Liver (tissue), 9 donors: Measurements from ENCODE around the gene MGAT5. TPM values are rescaled to one million over a fixed set of nuclear protein-coding genes. Genes with fewer than 3 reads are reported as not detected.

Source experiments
- DNase-seq: peaks from one replicate; pipeline ENCODE4 v3.0.0-alpha.2; 2017; ENCODE audit warnings: low spot score
- H3K27ac ChIP-seq, 2 donors: one replicate each; pipeline ENCODE4 v1.7.0; 2013; ENCODE audit warnings: inconsistent platforms in 2 of 2, low read length in 2 of 2, control low read depth in 1 of 2, low read depth in 1 of 2, mild to moderate bottlenecking in 1 of 2
- H3K27me3 ChIP-seq, 4 donors: one replicate each; pipeline versions ENCODE4 v1.6.1 to v1.7.0; 2013; ENCODE audit warnings: low read length in 3 of 4, inconsistent platforms in 1 of 4, mild to moderate bottlenecking in 1 of 4, moderate library complexity in 1 of 4; ENCODE audit not compliant: control insufficient read depth in 4 of 4, insufficient read depth in 4 of 4
- H3K36me3 ChIP-seq, 4 donors: one replicate each; pipeline versions ENCODE4 v1.6.1 to v1.7.0; 2013; ENCODE audit warnings: low read length in 3 of 4, mild to moderate bottlenecking in 3 of 4, low read depth in 1 of 4, moderate library complexity in 1 of 4; ENCODE audit not compliant: control insufficient read depth in 4 of 4, insufficient read depth in 3 of 4
- H3K4me1 ChIP-seq, 4 donors: one replicate each; pipeline versions ENCODE4 v1.6.1 to v1.7.0; 2013; ENCODE audit warnings: low read length in 3 of 4, mild to moderate bottlenecking in 3 of 4, moderate library complexity in 1 of 4; ENCODE audit not compliant: control insufficient read depth in 4 of 4, insufficient read depth in 4 of 4
- H3K4me3 ChIP-seq, 3 donors: one replicate each; pipeline versions ENCODE4 v1.6.1 to v1.7.0; 2013; ENCODE audit warnings: low read length in 3 of 3, control low read depth in 1 of 3, low read depth in 1 of 3, mild to moderate bottlenecking in 1 of 3
- H3K9ac ChIP-seq, 2 donors: one replicate each; pipeline ENCODE4 v1.7.0; 2013; ENCODE audit warnings: low read length in 2 of 2, mild to moderate bottlenecking in 2 of 2, moderate library complexity in 2 of 2, control low read depth in 1 of 2, low read depth in 1 of 2
- H3K9me3 ChIP-seq, 4 donors: one replicate each; pipeline versions ENCODE4 v1.6.1 to v1.7.0; 2013; ENCODE audit warnings: low read length in 3 of 4; ENCODE audit not compliant: control insufficient read depth in 4 of 4
- EGR1 ChIP-seq, 2 donors: IDR thresholded peaks; 2 replicates each; pipeline ENCODE4 v1.6.1; 2016 to 2018; ENCODE audit warnings: antibody characterized with exemption in 2 of 2, low read depth in 2 of 2
- FOXA1 ChIP-seq: IDR thresholded peaks from 2 replicates; pipeline ENCODE4 v1.6.1; 2016; ENCODE audit warnings: antibody characterized with exemption
- FOXA2 ChIP-seq: IDR thresholded peaks from 2 replicates; pipeline ENCODE4 v1.6.1; 2016; ENCODE audit warnings: antibody characterized with exemption
- GABPA ChIP-seq, 2 donors: IDR thresholded peaks in 1 of 2; conservative IDR thresholded peaks in 1 of 2; 2 replicates each; pipeline ENCODE4 v1.6.1; 2016; ENCODE audit warnings: antibody characterized with exemption in 2 of 2, mild to moderate bottlenecking in 1 of 2, moderate library complexity in 1 of 2
- HNF4A ChIP-seq, 2 donors: conservative IDR thresholded peaks; 2 replicates each; pipeline ENCODE4 v1.6.1; 2016; ENCODE audit warnings: antibody characterized with exemption in 2 of 2, mild to moderate bottlenecking in 2 of 2
- HNF4G ChIP-seq: IDR thresholded peaks from 2 replicates; pipeline ENCODE4 v1.6.1; 2016; ENCODE audit warnings: antibody characterized with exemption
- JUND ChIP-seq, 2 donors: IDR thresholded peaks; 2 replicates each; pipeline ENCODE4 v1.6.1; 2016; ENCODE audit warnings: antibody characterized with exemption in 2 of 2
- MAX ChIP-seq: IDR thresholded peaks from 2 replicates; pipeline ENCODE4 v1.6.1; 2016; ENCODE audit warnings: antibody characterized with exemption
- NR2F2 ChIP-seq: IDR thresholded peaks from 2 replicates; pipeline ENCODE4 v1.6.1; 2016; ENCODE audit warnings: antibody characterized with exemption
- RAD21 ChIP-seq, 2 donors: IDR thresholded peaks; 2 replicates each; pipeline ENCODE4 v1.6.1; 2016; ENCODE audit warnings: antibody characterized with exemption in 2 of 2, mild to moderate bottlenecking in 2 of 2
- REST ChIP-seq: IDR thresholded peaks from 2 replicates; pipeline ENCODE4 v1.6.1; 2016; ENCODE audit warnings: antibody characterized with exemption, mild to moderate bottlenecking
- RXRA ChIP-seq, 2 donors: IDR thresholded peaks; 2 replicates each; pipeline ENCODE4 v1.6.1; 2017 to 2018; ENCODE audit warnings: antibody characterized with exemption in 2 of 2, mild to moderate bottlenecking in 1 of 2
- SP1 ChIP-seq: IDR thresholded peaks from 2 replicates; pipeline ENCODE4 v1.6.1; 2018; ENCODE audit warnings: antibody characterized with exemption, mild to moderate bottlenecking
- TAF1 ChIP-seq: conservative IDR thresholded peaks from 2 replicates; pipeline ENCODE4 v1.6.1; 2016; ENCODE audit warnings: antibody characterized with exemption, mild to moderate bottlenecking
- YY1 ChIP-seq: IDR thresholded peaks from 2 replicates; pipeline ENCODE4 v1.6.1; 2016; ENCODE audit warnings: antibody characterized with exemption, mild to moderate bottlenecking
- WGBS: extraction: QIAGEN DNeasy Blood & Tissue Kit; methylation state at CpG from one replicate; pipeline ENCODE4 v1.1.7; 2013; 5-methylcytosine and 5-hydroxymethylcytosine counted together
- polyA plus RNA-seq, 2 donors: library from polyadenylated mRNA; stranded (reverse) in 1 of 2; unstranded in 1 of 2; fragments of 200-250 nt in 1 of 2; fragments of >200 nt in 1 of 2; fragmentation: Nextera tagmentation in 1 of 2; extraction: Ambion mirVana in 1 of 2; gene quantifications; one replicate each; pipeline versions ENCODE4 v1.2.1 to v1.2.3, GENCODE V29; 2013 to 2015
- total RNA-seq, 2 donors: library from RNA; depleted of rRNA; stranded (reverse); fragments of >200 nt; gene quantifications; one replicate each; pipeline ENCODE4 v1.2.3, GENCODE V29; 2014
- TF ChIP-seq, protein P1 (sequence below): fragments of 150-350 bp; IDR thresholded peaks from 2 replicates; pipeline ENCODE4 v1.5.1; 2017; ENCODE audit warnings: improper control_type of control experiment, low read depth, low read length; ENCODE audit not compliant: missing input control
- TF ChIP-seq, protein P2 (sequence below): IDR thresholded peaks from 2 replicates; pipeline ENCODE4 v1.6.1; 2016; ENCODE audit warnings: antibody characterized with exemption
- TF ChIP-seq, protein P3 (sequence below): IDR thresholded peaks from 2 replicates; pipeline ENCODE4 v1.6.1; 2016; ENCODE audit warnings: antibody characterized with exemption
- donor health status: healthy.
- donor health status: healthy.
- donor health status: healthy.
- donor health status: healthy.
- donor health status: healthy.

Gene MGAT5
- total and polyA plus RNA-seq, 4 donors = 1.8 to 12.7 (median 5.6) TPM

DNA sequence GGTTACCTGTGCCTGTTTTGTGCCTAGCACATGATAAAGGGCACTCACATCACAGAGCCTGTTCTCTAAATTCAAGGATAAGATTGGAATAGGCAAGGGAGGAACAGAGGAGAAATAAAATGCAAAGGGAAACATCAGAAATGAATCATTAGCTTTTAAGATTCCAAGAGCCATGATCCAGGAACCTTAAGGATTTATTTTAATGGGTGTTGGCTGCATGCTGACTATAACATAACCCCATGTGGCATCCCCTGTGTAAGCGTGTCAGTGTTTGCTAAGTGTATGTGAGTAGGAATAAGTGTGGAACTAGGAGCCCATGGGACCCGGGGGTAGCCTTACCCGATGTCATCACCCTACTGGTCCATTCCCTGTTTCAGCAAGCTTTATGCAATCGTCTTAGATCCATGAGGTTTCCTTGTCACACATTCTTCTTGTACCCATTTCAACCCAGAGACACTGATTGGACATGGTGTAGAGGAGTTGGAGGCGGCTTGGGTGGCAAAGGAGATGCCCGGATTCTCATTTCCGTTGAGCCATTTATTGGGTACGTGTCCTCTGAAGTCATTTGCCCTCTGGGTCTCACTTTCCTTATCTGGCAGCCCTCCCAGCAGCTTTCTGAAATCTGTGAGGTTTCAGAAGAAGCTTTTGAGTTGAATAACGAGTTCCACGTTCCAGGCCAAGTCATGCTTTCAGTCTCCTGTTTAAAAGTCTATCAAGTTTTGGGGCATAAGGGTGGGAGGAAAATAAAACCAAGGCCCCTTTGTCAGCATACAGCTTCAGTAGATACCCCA lies 117.0 kb downstream of the MGAT5 start:
- Histone ChIP-seq H3K36me3 (no peaks in the 10 kb centered on the region), H3K4me1 (no peaks in the 10 kb centered on the region), H3K9me3 (no peaks in the 10 kb centered on the region), H3K4me3 (no peak overlapping the region), H3K9ac (no peak overlapping the region), H3K27ac (no peak overlapping the region), H3K27me3 (no peaks in the 10 kb centered on the region)
- no peak for TF ChIP-seq RAD21 (IDR thresholded peaks at IDR 0.05)
- TF ChIP-seq, protein P1, sequence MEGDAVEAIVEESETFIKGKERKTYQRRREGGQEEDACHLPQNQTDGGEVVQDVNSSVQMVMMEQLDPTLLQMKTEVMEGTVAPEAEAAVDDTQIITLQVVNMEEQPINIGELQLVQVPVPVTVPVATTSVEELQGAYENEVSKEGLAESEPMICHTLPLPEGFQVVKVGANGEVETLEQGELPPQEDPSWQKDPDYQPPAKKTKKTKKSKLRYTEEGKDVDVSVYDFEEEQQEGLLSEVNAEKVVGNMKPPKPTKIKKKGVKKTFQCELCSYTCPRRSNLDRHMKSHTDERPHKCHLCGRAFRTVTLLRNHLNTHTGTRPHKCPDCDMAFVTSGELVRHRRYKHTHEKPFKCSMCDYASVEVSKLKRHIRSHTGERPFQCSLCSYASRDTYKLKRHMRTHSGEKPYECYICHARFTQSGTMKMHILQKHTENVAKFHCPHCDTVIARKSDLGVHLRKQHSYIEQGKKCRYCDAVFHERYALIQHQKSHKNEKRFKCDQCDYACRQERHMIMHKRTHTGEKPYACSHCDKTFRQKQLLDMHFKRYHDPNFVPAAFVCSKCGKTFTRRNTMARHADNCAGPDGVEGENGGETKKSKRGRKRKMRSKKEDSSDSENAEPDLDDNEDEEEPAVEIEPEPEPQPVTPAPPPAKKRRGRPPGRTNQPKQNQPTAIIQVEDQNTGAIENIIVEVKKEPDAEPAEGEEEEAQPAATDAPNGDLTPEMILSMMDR = no peak
- TF ChIP-seq YY1 = no peak
- TF ChIP-seq HNF4G = no peak
- TF ChIP-seq TAF1 = no peak
- no peak for TF ChIP-seq NR2F2
- TF ChIP-seq, protein P2, sequence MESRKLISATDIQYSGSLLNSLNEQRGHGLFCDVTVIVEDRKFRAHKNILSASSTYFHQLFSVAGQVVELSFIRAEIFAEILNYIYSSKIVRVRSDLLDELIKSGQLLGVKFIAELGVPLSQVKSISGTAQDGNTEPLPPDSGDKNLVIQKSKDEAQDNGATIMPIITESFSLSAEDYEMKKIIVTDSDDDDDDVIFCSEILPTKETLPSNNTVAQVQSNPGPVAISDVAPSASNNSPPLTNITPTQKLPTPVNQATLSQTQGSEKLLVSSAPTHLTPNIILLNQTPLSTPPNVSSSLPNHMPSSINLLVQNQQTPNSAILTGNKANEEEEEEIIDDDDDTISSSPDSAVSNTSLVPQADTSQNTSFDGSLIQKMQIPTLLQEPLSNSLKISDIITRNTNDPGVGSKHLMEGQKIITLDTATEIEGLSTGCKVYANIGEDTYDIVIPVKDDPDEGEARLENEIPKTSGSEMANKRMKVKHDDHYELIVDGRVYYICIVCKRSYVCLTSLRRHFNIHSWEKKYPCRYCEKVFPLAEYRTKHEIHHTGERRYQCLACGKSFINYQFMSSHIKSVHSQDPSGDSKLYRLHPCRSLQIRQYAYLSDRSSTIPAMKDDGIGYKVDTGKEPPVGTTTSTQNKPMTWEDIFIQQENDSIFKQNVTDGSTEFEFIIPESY = no peak
- no peak for TF ChIP-seq GABPA (IDR thresholded peaks at IDR 0.05 in 1 of 2, conservative IDR thresholded peaks at IDR 0.05 in 1 of 2)
- TF ChIP-seq HNF4A (conservative IDR thresholded peaks at IDR 0.05) = no peak
- TF ChIP-seq SP1 = no peak
- TF ChIP-seq REST = no peak
- TF ChIP-seq EGR1 (IDR thresholded peaks at IDR 0.05; ENCODE audit: low read depth in 2 of 2) = no peak
- TF ChIP-seq FOXA2 = no peak
- no peak for TF ChIP-seq JUND (IDR thresholded peaks at IDR 0.05)
- no peak for TF ChIP-seq RXRA (IDR thresholded peaks at IDR 0.05)
- TF ChIP-seq, protein P3, sequence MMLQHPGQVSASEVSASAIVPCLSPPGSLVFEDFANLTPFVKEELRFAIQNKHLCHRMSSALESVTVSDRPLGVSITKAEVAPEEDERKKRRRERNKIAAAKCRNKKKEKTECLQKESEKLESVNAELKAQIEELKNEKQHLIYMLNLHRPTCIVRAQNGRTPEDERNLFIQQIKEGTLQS = no peak
- no peak for TF ChIP-seq FOXA1
- TF ChIP-seq MAX = no peak
- no peak for DNase-seq
- 87% methylated on average over 10 of the region's 10 CpGs for WGBS
